ENCODE measurements around the gene ALG9.

- TF ChIP-seq CTCF (conservative IDR thresholded peaks at IDR 0.05): no peak
- no peak for TF ChIP-seq EZH2 (IDR thresholded peaks at IDR 0.05; ENCODE audit: low read depth)
These were observed 46.4 kb upstream of the ALG9 start for GRCh38 chr11:111917788-111918187.
